Right renal pelvis (tissue), 4 donors: ENCODE data around the gene VDR. TPM values are rescaled to one million over a fixed set of nuclear protein-coding genes. Genes with fewer than 3 reads are reported as not detected.

ENCODE experiments used
- DNase-seq, 4 donors: peaks; one replicate each; pipeline ENCODE4 v3.0.0-alpha.2; 2013; ENCODE audit warnings: low read depth in 4 of 4, low spot score in 3 of 4, missing footprints in 1 of 4
- polyA plus RNA-seq, 4 donors: library from polyadenylated mRNA; unstranded; fragments of 120-200 nt; gene quantifications; one replicate each; pipeline ENCODE4 v1.2.1, GENCODE V29; 2013; ENCODE audit not compliant: insufficient read length in 4 of 4

VDR gene
- polyA plus RNA-seq, 4 donors = 3.5 to 5.8 (median 4.0) TPM

GRCh38 chr12:47801170-47801903 lies 103.5 kb downstream of the VDR start:
- no peak for DNase-seq

GRCh38 chr12:47800582-47800981 lies 104.2 kb downstream of the VDR start:
- no peak for DNase-seq

- no peak for DNase-seq
Observed at GRCh38 chr12:47799357-47799955, 105.3 kb downstream of the VDR start.

GRCh38 chr12:47798382-47798948 lies 106.3 kb downstream of the VDR start:
- no peak for DNase-seq

- DNase-seq = no peak
Observed at GRCh38 chr12:47797441-47797840, 107.4 kb downstream of the VDR start.

- no peak for DNase-seq
Observed at GRCh38 chr12:47795814-47796411, 108.9 kb downstream of the VDR start.

GRCh38 chr12:47795121-47795813 lies 109.5 kb downstream of the VDR start:
- DNase-seq = no peak

GRCh38 chr12:47794679-47795078 lies 110.1 kb downstream of the VDR start:
- no peak for DNase-seq

- DNase-seq = no peak
Observed at GRCh38 chr12:47793015-47793681, 111.6 kb downstream of the VDR start.

GRCh38 chr12:47791874-47792273 lies 112.9 kb downstream of the VDR start:
- no peak for DNase-seq

Other genes with a start within 250 kb of the VDR start
- 10 to 100 TPM; 44.9 to 52.4 (median 51.2) TPM for gene RPAP3, start 199.0 kb downstream of the VDR start, polyA plus RNA-seq
- under 1 TPM; 0.17 to 0.42 (median 0.40) TPM for gene ENDOU, start 179.5 kb downstream of the VDR start, polyA plus RNA-seq
- 10 to 100 TPM; 56.7 to 94.3 (median 64.8) TPM for gene RAPGEF3, start 146.1 kb downstream of the VDR start, polyA plus RNA-seq
- gene SLC48A1, start 131.8 kb downstream of the VDR start, polyA plus RNA-seq = 10 to 100 TPM; 53.7 to 63.0 (median 58.3) TPM
- gene HDAC7, start 85.1 kb downstream of the VDR start, polyA plus RNA-seq = 10 to 100 TPM; 74.5 to 93.2 (median 80.1) TPM
- 100 to 1,000 TPM; 122 to 138 (median 132) TPM for gene TMEM106C, start 58.6 kb upstream of the VDR start, polyA plus RNA-seq
- gene COL2A1, start 99.5 kb upstream of the VDR start, polyA plus RNA-seq = 10 to 100 TPM; 36.5 to 51.7 (median 42.8) TPM
- 10 to 100 TPM; 21.6 to 28.1 (median 27.1) TPM for gene SENP1, start 201.1 kb upstream of the VDR start, polyA plus RNA-seq
- gene PFKM, start 214.4 kb upstream of the VDR start, polyA plus RNA-seq = 100 to 1,000 TPM in 2 of 4 donors, 10 to 100 TPM in 2; 92.6 to 108 (median 96.8) TPM